HG03354 (cell line): ENCODE measurements around the gene COG3.

Experiments
- ATAC-seq: cut with Tn5 transposase; IDR thresholded peaks from one replicate; pipeline ENCODE4 v1.9.1; 2021; ENCODE audit warnings: mild to moderate bottlenecking; ENCODE audit not compliant: unreplicated experiment, poor library complexity, severe bottlenecking

COG3 gene

DNA sequence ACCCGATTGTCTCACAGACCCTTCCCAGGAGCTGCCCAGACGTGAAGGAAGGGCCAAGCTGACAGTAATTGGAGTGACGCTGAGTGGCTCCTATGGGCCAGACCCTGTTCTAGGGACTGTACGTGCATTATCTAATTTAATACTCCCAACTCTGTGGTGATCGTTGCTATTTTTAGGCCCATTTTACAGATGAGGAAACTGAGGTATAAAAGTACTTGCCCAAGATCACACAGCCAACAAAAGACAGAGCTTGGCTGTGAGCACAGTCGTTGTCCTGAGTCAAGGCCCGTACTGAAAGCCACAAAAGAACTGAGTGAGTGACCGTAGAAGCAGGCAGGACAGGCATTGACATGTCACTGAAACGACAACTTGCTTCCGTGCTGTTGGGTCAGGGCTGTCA is 76.1 kb downstream of the COG3 start:
- no peak for ATAC-seq

DNA sequence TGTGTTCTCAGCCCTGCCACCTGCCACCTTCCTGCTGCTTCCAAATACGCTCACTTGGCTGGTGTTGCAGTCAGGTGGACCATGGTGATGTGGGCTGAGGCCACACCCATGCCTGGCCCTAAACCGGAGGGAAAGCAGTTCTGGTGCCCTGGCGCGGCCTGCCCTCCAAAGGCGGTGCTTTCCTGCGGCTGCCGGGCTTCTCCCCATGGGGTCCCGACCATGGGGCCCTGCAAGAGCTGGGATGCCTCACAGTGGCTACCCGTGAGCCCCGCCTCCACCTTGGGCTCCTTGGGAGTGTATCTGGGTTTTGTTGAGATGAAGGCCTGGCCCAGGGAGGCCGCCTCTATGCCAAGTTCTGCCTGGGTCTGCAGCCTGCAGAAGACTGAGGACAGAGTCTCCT is 77.1 kb downstream of the COG3 start:
- ATAC-seq: no peak

- no peak for ATAC-seq
These were observed 77.7 kb downstream of the COG3 start for GRCh38 chr13:45542391-45542790.

- ATAC-seq: no peak
These were observed 78.1 kb downstream of the COG3 start for GRCh38 chr13:45542878-45543277.

DNA sequence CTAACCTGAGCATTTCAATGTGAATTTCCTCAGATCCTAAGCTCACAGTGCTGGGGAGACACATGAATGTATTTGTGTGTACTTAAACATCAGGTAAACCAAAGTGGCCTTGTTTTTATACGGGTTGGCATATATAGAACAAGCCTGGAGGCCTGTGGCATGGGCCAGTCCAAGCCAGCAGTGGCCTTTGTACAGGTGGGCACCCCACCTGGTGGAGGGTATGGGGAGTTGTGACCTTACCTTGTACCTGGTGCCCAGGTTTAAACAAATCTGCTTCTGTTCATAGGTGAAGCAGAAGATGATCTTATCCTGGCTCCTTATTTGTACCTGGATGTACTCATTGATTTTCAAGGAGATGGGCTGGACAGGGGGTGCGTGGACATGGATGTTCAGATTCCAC is 79.8 kb downstream of the COG3 start:
- no peak for ATAC-seq

GRCh38 chr13:45545686-45546409 is 81.1 kb downstream of the COG3 start:
- no peak for ATAC-seq

GRCh38 chr13:45546410-45546765 is 81.6 kb downstream of the COG3 start:
- ATAC-seq: no peak

GRCh38 chr13:45548281-45548680 is 83.5 kb downstream of the COG3 start:
- no peak for ATAC-seq

DNA sequence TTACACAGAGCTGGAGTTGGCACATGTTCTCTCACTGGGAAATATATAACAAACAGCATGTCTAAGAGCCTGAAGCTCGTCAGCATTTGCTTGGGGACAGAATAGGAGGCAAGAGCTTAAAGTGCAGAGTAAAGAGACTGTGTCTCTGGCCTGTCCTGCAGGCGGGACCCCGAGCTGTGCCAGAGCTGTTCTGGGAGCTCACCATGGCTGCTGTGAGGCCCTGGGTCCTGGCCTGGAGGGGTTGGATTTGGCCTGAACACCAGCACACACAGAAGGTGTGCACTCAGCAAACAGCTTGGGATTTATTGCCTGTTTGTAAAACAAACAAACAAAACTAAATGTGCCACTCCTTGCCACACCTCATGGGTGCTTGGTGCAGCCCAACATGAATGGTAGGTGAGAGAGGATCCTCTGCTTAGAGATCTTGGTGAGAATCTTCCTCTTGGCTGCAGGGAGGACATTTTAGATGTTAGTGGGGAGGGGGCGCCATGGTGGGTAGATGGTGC is 89.9 kb downstream of the COG3 start:
- no peak for ATAC-seq

DNA sequence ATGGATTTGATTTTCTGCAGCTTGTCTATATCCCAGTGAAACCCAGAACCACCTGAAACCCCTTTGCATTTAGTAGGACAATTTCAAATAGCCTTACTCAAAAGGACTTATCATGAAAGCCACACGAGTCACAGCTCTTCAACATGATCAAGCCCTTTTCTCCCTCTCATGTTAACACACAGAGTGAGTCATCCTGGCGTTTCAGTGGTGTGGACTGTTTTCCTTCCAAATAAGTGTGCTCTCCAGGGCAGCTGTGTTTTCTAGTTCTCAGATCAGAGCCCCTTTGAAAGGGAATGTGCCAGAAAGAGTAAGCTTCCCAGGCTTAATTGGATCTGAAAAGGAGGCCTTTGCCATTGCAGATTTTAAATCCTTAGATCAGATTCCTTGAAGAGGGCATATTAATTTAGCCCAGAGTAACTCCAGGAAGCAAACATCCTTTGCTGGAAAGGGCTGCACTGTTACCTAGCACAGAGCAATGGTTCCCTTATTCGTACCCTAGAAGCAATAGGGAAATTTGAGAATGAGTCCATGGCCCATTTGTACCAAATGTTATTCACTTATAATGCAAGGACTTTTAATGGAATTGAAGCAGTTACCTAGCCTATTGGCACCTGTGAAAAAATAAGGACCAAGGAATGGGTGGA is 99.5 kb downstream of the COG3 start:
- no peak for ATAC-seq

- no peak for ATAC-seq
These were observed 100.6 kb downstream of the COG3 start for GRCh38 chr13:45565331-45565730.

- no peak for ATAC-seq
These were observed 110.5 kb downstream of the COG3 start for GRCh38 chr13:45575146-45575829.

GRCh38 chr13:45575830-45576180 is 111.1 kb downstream of the COG3 start:
- ATAC-seq: no peak

DNA sequence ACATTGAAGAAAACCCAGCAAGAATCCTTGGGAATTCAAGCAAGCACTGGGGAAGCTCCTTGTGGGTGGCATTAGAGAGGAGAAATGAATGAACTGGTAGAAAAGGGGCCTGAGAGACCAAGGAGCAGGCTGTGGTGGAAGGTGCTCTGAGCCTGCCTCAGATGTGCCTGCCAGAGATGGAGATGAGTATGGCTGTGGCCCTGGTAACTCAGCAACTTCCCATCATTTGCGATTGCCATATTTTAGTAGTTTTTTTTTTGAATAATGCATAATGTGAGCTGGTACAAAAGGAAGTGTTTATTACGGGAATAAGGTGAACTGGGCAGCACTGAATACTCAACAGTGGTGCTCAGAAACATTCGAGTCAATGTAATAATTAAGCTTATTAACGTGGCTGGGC is 111.7 kb downstream of the COG3 start:
- ATAC-seq: no peak

GRCh38 chr13:45582408-45583076 is 117.8 kb downstream of the COG3 start:
- ATAC-seq: no peak

DNA sequence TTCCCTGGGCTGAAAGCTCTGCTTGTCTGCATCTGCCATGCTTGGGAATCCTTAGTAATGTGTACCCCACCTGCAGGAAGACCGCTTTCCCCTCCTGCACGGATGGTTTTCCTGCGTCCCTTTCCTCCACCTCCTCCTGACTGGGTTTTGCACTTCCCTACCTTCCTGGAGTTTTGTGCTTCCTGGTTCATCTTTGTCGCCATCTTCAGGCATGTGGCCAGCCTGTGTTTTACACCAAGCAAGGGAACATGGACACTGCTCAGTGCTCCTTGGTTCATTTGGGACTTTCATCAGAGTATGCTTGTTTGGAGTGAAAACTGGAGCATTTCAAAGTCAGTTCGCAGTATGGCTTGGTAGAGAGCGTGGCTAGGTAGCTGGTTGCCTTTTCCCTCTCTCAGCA is 120.1 kb downstream of the COG3 start:
- ATAC-seq: no peak
